ENCODE results near the gene TNIP1.

TNIP1 gene

GRCh38 chr5:151037561-151038411, 43.0 kb downstream of the TNIP1 start:
- no peak for DNase-seq

- DNase-seq = no peak
Observed at GRCh38 chr5:151036556-151036955, 44.3 kb downstream of the TNIP1 start.

DNA sequence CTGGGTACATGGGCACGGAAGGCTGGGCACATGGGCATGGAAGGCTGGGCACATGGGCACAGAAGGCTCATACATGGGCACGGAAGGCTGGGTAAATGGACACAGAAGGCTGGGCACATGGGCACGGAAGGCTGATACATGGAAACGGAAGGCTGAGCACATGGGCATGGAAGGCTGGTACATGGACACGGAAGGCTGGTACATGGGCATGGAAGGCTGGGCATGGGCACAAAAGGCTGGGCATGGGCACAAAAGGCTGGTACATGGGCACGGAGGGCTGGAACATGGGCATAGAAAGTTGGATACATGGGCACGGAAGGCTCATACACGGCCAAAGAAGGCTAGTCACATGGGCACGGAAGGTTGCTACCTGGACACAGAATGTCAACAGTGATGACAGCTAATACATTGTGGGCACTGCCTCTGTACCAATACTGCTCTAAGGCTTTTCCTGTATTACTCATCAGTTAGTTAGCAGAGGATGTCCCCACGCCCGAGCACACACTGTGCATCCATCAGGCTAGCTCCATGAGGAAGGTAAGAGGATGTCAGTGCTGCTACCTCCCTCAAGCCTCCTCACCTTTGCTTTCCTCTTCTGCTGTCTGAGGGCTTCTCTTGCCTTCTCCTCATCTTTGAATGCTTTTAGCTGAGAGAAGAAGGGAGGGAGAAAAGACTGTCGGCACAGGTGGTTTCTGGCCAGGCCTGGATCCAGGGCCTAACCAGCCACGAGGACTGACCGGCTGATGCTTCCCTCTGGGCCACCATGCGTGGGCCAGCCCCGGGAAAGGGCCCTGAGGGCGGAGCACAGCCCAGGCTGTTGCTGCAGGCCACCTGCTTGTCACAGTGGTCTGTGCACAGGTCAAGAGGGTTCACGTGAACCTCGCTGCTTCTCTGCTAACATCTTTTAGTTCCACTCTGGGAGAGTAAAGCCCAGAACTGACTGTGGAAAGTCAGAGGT, 46.1 kb downstream of the TNIP1 start:
- DNase-seq = no peak

DNA sequence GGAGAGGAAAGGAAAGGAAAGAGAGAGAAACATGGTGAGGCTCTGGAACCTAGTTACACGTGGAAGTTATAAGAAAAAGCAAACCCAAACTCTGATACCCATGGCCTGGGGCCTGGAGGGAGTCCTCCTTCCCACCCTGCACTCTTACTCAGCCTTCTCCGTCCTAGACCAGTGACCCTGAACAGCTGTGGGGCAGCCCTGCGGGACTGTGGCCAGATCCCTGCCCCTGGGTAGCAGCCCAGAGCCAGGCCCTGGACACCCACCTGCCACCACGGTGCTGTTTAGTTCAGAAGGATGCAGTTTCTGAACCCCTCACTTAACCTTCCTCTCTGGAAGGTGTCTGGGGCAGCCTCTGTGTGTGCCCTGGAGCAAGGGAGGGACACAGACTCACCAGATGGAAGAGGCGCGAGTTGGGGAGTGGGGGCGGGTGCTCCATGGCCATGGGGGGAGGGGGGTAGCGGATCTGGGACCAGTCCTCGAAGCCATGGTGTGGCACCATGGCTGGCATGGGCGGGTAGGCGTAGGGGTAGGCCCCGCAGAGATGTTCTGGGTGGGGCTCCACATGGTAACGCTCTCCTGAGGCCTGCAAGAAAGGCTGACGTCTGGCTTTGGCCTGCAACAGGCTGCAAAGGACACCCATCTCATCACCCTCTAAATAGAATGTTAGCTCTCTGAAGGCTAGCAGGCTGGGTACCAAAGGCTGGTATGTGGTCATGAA, 47.5 kb downstream of the TNIP1 start:
- no peak for DNase-seq

DNA sequence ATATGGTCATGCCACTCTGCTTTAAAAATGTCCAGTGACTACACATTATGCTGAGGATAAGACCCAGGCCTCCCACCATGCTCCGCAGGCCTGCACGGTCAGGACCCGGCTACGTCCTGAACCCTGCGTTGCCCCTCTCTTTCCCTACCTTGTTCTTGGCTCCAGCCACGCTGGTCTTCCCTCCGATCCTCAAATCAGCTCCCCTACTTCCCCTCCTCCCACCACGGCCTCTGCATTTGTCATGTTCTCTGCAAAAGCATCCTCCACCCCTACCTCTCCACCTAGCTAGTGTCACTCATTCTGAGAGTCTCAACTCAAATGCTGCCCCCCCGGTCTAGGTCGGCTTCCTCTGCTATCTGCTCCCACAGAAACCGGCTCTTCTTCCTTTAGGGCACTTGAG, 49.3 kb downstream of the TNIP1 start:
- DNase-seq = no peak

- no peak for DNase-seq
Observed at GRCh38 chr5:151030379-151030778, 50.5 kb downstream of the TNIP1 start.

DNA sequence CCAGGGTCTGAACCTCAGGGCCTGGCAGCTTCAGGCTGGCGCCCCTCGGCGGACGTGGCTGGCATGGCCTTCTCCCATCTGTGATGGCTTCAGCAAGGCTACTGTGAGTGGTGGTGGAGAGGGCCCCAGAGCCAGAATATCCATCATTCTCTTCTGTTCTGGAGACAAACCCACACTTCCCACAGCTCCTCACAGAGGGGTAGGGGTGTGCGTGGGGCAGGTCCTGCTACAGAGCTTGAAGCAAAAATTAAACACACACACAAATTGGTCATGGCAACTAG, 50.8 kb downstream of the TNIP1 start:
- DNase-seq = no peak

GRCh38 chr5:151029179-151030055, 51.4 kb downstream of the TNIP1 start:
- no peak for DNase-seq

DNA sequence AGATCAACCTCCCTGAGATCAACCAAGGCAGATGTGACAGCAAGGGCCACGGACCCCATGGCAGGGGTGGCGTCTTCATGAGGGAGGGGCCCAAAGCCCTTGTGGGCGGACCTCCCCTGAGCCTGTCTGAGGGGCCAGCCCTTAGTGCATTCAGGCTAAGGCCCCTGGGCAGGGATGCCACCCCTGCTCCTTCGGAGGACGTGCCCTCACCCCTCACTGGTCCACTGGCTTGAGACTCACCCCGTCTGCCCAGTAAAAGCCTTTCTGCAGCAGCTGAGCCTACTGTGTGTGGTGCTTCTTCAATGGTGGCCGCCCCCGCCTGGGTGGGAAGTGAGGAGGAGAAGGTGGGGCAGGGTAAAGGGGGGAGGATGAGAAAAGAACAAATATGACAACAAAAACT, 52.1 kb downstream of the TNIP1 start:
- no peak for DNase-seq

- DNase-seq = no peak
Observed at GRCh38 chr5:151027961-151028479, 52.8 kb downstream of the TNIP1 start.

GRCh38 chr5:151026679-151027078, 54.2 kb downstream of the TNIP1 start:
- no peak for DNase-seq

- no peak for DNase-seq
Observed at GRCh38 chr5:151026088-151026487, 54.7 kb downstream of the TNIP1 start.

GRCh38 chr5:151025250-151025606, 55.6 kb downstream of the TNIP1 start:
- no peak for DNase-seq

- no peak for DNase-seq
Observed at GRCh38 chr5:151024440-151025249, 56.2 kb downstream of the TNIP1 start.

GRCh38 chr5:151023651-151024050, 57.2 kb downstream of the TNIP1 start:
- no peak for DNase-seq

DNA sequence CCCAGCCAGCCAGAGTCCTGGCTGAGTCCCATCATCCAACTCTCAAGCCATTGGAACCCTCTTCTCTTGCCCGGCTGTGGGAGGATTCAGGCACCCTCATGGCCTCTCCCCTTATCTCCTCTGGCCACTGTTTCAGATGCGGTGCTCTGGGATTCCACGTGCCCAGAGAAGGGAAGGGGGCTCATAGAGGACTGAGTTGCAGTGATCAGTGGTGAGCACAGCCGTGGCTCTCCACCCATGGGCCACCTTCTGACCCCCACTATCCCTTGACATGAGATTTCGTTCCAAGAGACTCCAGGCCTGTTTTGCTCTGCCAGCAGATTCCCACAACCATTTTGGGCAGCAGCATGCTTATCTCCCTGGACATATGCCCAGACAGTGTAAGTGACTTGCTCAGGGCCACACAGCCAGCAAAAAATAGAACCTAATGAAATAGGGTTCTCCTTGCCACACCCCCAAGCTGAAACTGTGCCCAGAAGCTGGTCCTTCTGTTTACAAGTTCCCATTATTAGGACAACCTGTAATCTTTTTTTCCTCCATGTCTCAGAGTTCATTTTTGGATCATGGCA, 57.7 kb downstream of the TNIP1 start:
- DNase-seq = no peak

DNA sequence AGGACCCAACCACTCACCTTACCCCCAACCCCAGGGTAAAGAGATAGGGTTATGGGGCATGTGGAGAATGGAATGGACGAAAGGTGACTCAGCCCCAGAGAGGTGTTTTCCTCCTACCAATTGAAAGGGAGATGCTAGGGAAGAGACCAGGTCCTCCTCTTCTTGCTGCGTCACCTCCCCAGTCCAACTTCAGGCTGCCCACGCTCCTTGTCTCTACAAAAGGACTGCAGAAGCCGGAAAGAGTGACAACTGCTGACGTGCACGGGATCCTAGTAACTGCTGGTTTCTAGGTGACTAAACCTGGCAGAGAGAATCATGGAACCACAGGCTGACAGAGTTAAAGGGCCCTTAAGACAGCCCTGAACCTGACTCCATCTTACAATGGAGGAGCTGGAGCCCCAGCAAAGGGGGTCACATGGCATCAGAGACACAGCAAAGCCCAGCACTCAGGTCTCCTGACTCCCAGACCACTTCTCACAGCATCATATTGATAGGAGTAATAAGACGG, 58.3 kb downstream of the TNIP1 start:
- no peak for DNase-seq

DNA sequence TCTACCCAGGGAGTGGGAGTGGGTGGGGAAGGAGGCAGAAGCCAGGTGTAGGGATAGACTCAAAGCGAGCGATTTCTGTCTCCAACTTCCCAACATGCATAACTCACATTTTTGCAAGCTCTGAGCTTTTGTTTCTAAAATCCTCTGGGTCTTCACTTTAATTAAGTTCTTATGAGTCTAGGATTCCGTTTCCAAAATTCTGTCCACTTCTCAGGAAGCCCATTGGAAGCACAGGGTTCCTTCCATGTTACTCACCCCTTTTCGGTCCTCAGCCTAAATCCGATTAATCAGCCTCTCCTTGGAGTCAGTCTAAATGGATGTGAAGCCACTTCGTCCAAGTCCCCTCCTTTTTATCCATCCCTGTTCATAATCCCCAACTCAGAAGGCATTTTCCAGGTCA, 59.1 kb downstream of the TNIP1 start:
- no peak for DNase-seq

DNA sequence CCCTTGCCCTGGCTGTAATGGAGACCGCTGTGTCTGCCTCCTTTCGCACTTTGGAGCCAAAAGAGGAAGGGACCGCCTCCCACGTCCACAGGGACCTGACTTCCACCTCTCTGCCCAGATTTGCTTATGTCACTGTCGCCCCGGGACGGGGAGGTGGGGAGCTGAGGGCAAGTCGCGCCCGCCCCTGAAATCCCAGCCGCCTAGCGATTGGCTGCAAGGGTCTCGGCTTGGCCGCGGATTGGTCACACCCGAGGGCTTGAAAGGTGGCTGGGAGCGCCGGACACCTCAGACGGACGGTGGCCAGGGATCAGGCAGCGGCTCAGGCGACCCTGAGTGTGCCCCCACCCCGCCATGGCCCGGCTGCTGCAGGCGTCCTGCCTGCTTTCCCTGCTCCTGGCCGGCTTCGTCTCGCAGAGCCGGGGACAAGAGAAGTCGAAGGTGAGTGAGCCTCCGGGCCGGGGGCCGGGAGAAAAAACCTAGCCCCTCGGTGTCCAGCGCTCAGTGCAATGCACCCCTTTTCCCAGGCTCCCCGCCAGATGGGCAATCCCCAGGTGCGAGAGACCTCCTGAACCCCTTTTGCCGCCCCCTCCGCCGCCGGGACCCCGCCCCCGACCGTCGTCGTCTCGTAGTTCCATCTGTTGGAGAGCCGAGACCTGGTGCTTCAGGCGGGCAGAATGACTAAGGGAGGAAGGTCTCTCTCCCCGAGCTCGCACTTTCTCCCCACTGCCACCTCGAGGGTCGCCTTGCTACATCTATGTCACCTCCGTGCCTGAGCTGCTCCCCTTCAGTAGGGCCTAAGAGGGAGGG, 60.3 kb downstream of the TNIP1 start, which contains the start of gene GPX3:
Gene GPX3 (plus strand): TSS at position 288 of the 807 bp plus-strand sequence. CDS start 64 bp downstream, at position 352.
- DNase-seq = no peak

GRCh38 chr5:151019331-151019730, 61.5 kb downstream of the TNIP1 start:
- no peak for DNase-seq

Data from NCI-H1048 (cell line).